ENCODE results near the gene UBL7.
A peak's percentile ranks its signal among the peaks of the same experiment; 100 is the strongest.

Gene UBL7

GRCh38 chr15:74441248-74441941, 19.6 kb downstream of the UBL7 start:
- DNase-seq (ENCODE audit: low read depth, low spot score), result no peak

- DNase-seq (ENCODE audit: low read depth, low spot score), result peak; percentile 23
These were observed 22.1 kb downstream of the UBL7 start for GRCh38 chr15:74438721-74439316.

- DNase-seq (ENCODE audit: low read depth, low spot score), result no peak
These were observed 22.8 kb downstream of the UBL7 start for GRCh38 chr15:74438206-74438605.

- DNase-seq (ENCODE audit: low read depth, low spot score), result no peak
These were observed 26.5 kb downstream of the UBL7 start for GRCh38 chr15:74434263-74435136.

- peak; percentile 20 for DNase-seq (ENCODE audit: low read depth, low spot score)
These were observed 27.2 kb downstream of the UBL7 start, which contains the start of gene SEMA7A for GRCh38 chr15:74433592-74434262. Gene SEMA7A, minus strand, starts transcription at chr15:74433958. Its CDS starts 40 bp downstream, at chr15:74433918.

- no peak for DNase-seq (ENCODE audit: low read depth, low spot score)
These were observed 27.9 kb downstream of the UBL7 start for GRCh38 chr15:74432968-74433591.

GRCh38 chr15:74432271-74432967, 28.5 kb downstream of the UBL7 start:
- DNase-seq (ENCODE audit: low read depth, low spot score), result no peak

GRCh38 chr15:74431645-74432044, 29.3 kb downstream of the UBL7 start:
- no peak for DNase-seq (ENCODE audit: low read depth, low spot score)

- no peak for DNase-seq (ENCODE audit: low read depth, low spot score)
These were observed 29.8 kb downstream of the UBL7 start for GRCh38 chr15:74431116-74431515.

GRCh38 chr15:74430510-74430951, 30.4 kb downstream of the UBL7 start:
- no peak for DNase-seq (ENCODE audit: low read depth, low spot score)

- DNase-seq (ENCODE audit: low read depth, low spot score), result no peak
These were observed 31.1 kb downstream of the UBL7 start for GRCh38 chr15:74429781-74430400.

- DNase-seq (ENCODE audit: low read depth, low spot score), result no peak
These were observed 31.8 kb downstream of the UBL7 start for GRCh38 chr15:74428970-74429780.

GRCh38 chr15:74428442-74428787, 32.5 kb downstream of the UBL7 start:
- no peak for DNase-seq (ENCODE audit: low read depth, low spot score)

GRCh38 chr15:74427607-74428441, 33.1 kb downstream of the UBL7 start:
- no peak for DNase-seq (ENCODE audit: low read depth, low spot score)

- DNase-seq (ENCODE audit: low read depth, low spot score), result no peak
These were observed 34.3 kb downstream of the UBL7 start for GRCh38 chr15:74426404-74427281.

- DNase-seq (ENCODE audit: low read depth, low spot score), result no peak
These were observed 35.3 kb downstream of the UBL7 start for GRCh38 chr15:74425630-74426029.

GRCh38 chr15:74424901-74425528, 35.9 kb downstream of the UBL7 start:
- DNase-seq (ENCODE audit: low read depth, low spot score), result no peak
